Brain microvascular endothelial cell (primary cell): ENCODE results near the gene EVX2.

Source experiments
- DNase-seq: peaks from one replicate; pipeline ENCODE4 v3.0.0-alpha.2; 2020
- H3K27ac ChIP-seq: fragments of 250-450 bp; sonication (Bioruptor Pico); 2 replicates; pipeline ENCODE4 v1.5.1; 2020; ENCODE audit warnings: mild to moderate bottlenecking, moderate library complexity
- H3K27me3 ChIP-seq: fragments of 250-450 bp; sonication (Bioruptor Pico); replicated peaks from 2 replicates; pipeline ENCODE4 v1.5.1; 2020; ENCODE audit warnings: mild to moderate bottlenecking
- H3K36me3 ChIP-seq: fragments of 250-450 bp; sonication (Bioruptor Pico); replicated peaks from 2 replicates; pipeline ENCODE4 v1.5.1; 2020; ENCODE audit warnings: mild to moderate bottlenecking
- H3K4me3 ChIP-seq: 2 replicates; pipeline ENCODE4 v1.5.1; 2011; ENCODE audit warnings: low read depth, mild to moderate bottlenecking, control low read depth, low read length, moderate library complexity
- CTCF ChIP-seq: IDR thresholded peaks from 2 replicates; pipeline ENCODE4 v1.5.1; 2011; ENCODE audit warnings: low read depth, mild to moderate bottlenecking, moderate library complexity, low read length, control low read depth, inconsistent platforms; ENCODE audit errors: missing control alignments
- in situ Hi-C: cut with HindIII; loops from 2 replicates; pipeline ENCODE4 v1.10.0; 2017; ENCODE audit warnings: low sequenced_read_pairs, low pct_ligation_motif_present

The EVX2 gene

GRCh38 chr2:176098366-176099158 is 14.8 kb upstream of the EVX2 start:
- Histone ChIP-seq H3K27me3 (peaks cover 97% of the 10 kb centered on the region), H3K4me3 (no peak overlapping the region), H3K27ac (no peak overlapping the region), H3K36me3 (no peaks in the 10 kb centered on the region)
- in situ Hi-C loops = loop anchor here (10.0 kb wide), 1 partner anchor 734 kb away; no protein-coding TSS in a partner anchor
- no peak for DNase-seq
- no peak for TF ChIP-seq CTCF

DNA sequence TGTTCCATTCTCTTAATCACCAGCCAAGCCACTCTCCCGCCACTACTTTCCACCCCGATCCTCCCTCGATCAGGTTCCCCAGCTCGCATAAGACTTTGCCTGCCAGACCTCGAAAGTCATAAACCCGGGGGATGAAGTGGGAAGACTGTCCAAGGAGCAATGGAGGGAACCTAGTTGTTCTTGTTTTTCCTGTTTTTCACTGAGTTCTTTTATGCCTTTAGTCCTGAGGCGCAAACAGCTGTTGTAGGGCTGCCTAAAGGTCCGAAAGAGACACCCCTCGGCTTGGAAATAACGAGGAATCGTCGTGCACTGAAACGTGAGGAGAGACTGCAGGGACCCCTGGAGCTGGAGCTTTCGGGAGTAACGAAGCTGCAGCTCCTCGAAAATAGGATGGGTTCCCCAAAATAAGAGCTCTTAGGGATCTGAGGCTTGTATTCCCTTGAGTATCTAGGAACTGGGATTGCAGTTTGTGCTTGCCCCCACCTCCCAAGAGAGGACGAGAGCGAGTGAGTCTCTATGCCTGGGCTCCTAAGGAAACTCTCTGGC is 14.1 kb upstream of the EVX2 start:
- no peaks in the 10 kb centered on the region for H3K36me3 ChIP-seq
- no peak overlapping the region for H3K27ac ChIP-seq
- H3K4me3 ChIP-seq = no peak overlapping the region
- H3K27me3 ChIP-seq = peaks cover 100% of the 10 kb centered on the region
- no peak for DNase-seq
- in situ Hi-C loops = loop anchor here (10.0 kb wide), 1 partner anchor 733 kb away; no protein-coding TSS in a partner anchor
- no peak for TF ChIP-seq CTCF

- DNase-seq = peak; percentile 45
These were observed 13.4 kb upstream of the EVX2 start for GRCh38 chr2:176096986-176097819.

GRCh38 chr2:176096243-176096985 is 12.7 kb upstream of the EVX2 start:
- Histone ChIP-seq H3K27me3 (peaks cover 98% of the 10 kb centered on the region), H3K36me3 (no peaks in the 10 kb centered on the region), H3K4me3 (no peak overlapping the region), H3K27ac (no peak overlapping the region)
- no peak for DNase-seq
- TF ChIP-seq CTCF = no peak
- in situ Hi-C loops = loop anchor here (10.0 kb wide), 1 partner anchor 732 kb away; no protein-coding TSS in a partner anchor

More at GRCh38 chr2:176096986-176097819, 13.4 kb upstream of the EVX2 start:
- H3K27me3 ChIP-seq = peaks cover 99% of the 10 kb centered on the region
- no peaks in the 10 kb centered on the region for H3K36me3 ChIP-seq
- no peak overlapping the region for H3K27ac ChIP-seq
- in situ Hi-C loops = loop anchor here (10.0 kb wide), 1 partner anchor 732 kb away; no protein-coding TSS in a partner anchor
- H3K4me3 ChIP-seq = no peak overlapping the region
- peak; percentile 87 for TF ChIP-seq CTCF

DNA sequence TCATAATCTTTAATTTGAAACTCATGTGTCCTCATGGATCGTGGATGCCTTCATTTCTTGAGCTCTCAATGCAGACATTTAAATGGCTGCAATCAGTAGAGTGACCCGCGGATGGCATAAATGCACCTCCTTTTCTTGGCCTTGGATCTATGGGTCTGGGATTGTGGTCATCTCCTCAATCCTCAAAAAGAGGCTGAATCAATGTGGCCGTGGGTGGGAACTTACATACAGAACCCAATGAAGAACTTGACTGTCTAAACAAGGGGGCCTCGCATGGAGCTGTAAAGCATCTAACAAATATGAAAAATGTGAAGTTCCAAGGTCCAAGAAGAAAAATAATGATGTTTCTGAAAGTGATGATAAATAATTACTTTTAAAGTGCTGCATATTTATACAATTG is 11.7 kb upstream of the EVX2 start:
- H3K27ac ChIP-seq = no peak overlapping the region

More for the DNA sequence above, 11.7 kb upstream of the EVX2 start:
- no peak for TF ChIP-seq CTCF
- DNase-seq = no peak
- Histone ChIP-seq H3K36me3 (no peaks in the 10 kb centered on the region), H3K27me3 (peaks cover 97% of the 10 kb centered on the region), H3K4me3 (no peak overlapping the region)
- in situ Hi-C loops = loop anchor here (10.0 kb wide), 1 partner anchor 731 kb away; no protein-coding TSS in a partner anchor
